Measurements from ENCODE around the gene FAM229A. TPM values are rescaled to one million over a fixed set of nuclear protein-coding genes. Genes with fewer than 3 reads are reported as not detected.

Gene FAM229A
- total RNA-seq, 2 donors from 2014 or later, result 0.89 to 7.5 TPM

DNA sequence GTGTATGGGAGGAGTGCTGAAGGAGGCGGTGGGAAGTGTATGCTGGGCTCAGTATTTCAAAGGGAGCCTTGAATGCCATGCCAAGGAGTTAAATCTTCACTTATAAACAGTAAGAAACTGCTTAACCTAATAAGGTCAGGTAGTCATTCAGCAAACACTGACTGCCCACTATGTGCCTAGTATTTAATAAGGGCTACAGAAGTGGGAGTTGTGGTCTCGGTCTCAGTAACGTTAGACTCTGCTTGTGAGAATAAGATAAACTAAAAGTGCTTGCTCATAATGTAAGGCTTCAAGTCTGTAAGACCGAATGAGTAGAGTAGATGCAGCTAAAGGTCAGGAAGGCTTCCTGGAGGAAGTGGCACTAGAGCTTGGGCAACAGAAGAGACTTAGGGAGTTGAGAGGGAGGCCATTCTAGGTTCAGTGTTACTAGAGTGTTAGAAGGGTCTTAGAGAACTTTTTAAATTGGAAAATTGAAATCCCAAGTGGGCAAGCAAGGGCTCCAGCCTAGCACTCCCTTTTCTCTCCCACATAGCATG is 32.3 kb downstream of the FAM229A start:
- no peak for DNase-seq (ENCODE audit: low spot score)
- Histone ChIP-seq H3K27ac (no peak overlapping the region), H3K27me3 (no peaks in the 10 kb centered on the region), H3K9me3 (no peaks in the 10 kb centered on the region), H3K36me3 (peaks cover 47% of the 10 kb centered on the region), H3K4me3 (no peak overlapping the region), H3K4me1 (peaks cover 0 to 10% of the 10 kb centered on the region in 2 donors)
- TF ChIP-seq, protein P1, sequence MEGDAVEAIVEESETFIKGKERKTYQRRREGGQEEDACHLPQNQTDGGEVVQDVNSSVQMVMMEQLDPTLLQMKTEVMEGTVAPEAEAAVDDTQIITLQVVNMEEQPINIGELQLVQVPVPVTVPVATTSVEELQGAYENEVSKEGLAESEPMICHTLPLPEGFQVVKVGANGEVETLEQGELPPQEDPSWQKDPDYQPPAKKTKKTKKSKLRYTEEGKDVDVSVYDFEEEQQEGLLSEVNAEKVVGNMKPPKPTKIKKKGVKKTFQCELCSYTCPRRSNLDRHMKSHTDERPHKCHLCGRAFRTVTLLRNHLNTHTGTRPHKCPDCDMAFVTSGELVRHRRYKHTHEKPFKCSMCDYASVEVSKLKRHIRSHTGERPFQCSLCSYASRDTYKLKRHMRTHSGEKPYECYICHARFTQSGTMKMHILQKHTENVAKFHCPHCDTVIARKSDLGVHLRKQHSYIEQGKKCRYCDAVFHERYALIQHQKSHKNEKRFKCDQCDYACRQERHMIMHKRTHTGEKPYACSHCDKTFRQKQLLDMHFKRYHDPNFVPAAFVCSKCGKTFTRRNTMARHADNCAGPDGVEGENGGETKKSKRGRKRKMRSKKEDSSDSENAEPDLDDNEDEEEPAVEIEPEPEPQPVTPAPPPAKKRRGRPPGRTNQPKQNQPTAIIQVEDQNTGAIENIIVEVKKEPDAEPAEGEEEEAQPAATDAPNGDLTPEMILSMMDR (IDR thresholded peaks at IDR 0.05), result no peak

DNA sequence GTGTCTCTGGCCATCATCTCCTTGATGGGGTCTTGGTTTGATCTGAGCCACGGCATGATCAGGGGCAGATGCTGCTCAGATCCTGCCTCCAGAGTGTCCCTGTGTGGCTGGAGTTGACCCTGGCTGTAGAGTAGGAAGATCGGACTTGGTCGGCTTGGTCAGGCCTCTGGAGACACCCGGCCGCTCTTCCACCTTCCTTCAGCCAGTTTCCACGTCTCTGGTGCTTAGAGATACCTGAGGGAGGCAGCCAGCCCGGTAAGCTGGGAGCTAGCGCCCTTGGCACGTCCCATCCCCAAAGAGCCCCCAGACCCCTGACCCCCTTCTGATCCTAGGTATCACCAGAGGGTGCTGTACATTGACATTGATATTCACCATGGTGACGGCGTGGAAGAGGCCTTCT is 35.1 kb downstream of the FAM229A start:
- Histone ChIP-seq H3K36me3 (peaks cover 43% of the 10 kb centered on the region), H3K4me1 (no peaks in the 10 kb centered on the region)
- DNase-seq (ENCODE audit: low spot score), result no peak

DNA sequence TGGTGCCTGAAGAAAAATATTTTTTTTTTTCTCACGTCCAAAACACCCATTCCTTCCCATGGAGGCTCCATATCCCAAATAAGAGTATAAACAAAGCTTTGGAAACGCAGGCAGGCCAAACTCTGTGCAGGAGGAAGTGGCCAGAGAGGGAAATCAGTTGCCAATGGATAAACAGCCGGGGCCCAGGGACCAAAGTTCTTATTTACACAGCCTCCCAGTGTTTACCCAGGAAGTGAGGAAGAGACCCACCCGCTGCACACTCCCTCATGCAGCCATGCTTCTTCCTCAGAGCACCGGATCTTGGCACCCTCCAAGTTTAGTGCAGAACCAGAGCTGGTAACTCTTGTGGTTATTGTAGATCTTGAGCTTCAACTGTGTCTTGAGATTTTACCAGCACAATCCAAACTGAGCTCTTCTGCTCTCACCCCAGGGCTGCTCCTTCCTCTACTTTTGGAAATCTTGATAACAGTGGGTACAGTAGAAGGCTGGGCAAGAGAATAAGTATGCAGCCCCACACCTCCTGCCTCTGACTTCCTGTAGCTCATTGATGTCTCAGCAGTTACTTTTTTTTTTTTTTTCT is 40.5 kb downstream of the FAM229A start:
- Histone ChIP-seq H3K9me3 (no peaks in the 10 kb centered on the region), H3K27ac (no peak overlapping the region), H3K4me1 (peaks cover 0 to 5% of the 10 kb centered on the region in 2 donors), H3K4me3 (no peak overlapping the region), H3K27me3 (no peaks in the 10 kb centered on the region), H3K36me3 (peaks cover 20% of the 10 kb centered on the region)
- DNase-seq (ENCODE audit: low spot score), result no peak
- TF ChIP-seq, protein P1 (IDR thresholded peaks at IDR 0.05), result no peak

More for the DNA sequence above, 35.1 kb downstream of the FAM229A start:
- TF ChIP-seq, protein P1 (IDR thresholded peaks at IDR 0.05), result no peak
- no peak overlapping the region for H3K4me3 ChIP-seq
- no peak overlapping the region for H3K27ac ChIP-seq
- no peaks in the 10 kb centered on the region for H3K9me3 ChIP-seq
- no peaks in the 10 kb centered on the region for H3K27me3 ChIP-seq

DNA sequence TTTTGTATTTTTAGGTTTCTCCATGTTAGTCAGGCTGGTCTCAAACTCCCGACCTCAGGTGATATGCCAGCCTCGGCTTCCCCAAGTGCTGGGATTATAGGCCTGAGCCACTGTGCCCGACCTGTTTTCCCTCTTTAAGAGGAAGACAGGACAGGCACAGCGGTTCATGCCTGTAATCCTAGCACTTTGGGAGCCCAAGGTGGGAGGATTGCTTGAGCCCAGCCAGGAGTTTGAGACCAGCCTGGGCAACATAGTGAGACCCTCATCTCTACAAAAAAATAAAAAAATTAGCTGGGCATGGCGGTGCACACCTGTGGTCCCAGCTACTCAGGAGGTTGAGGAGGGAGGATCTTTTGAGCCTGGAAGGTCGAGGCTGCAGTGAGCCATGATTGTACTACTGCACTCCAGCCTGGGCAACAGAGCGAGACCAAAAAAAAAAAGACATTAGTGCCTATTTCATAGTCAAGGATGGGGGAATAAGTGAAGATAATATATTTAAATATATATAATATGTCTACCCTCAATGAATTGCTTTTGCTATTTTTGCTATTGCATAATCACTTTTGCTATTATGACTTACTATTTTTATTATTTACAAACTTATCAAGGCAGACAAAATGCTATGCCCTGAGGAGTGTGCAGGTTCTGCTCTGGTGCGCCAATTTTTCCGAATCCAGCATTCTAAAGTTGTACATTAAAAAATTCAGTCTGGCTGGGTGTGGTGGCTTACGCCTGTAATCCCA is 44.0 kb downstream of the FAM229A start:
- H3K36me3 ChIP-seq, result peaks cover 19% of the 10 kb centered on the region
- DNase-seq (ENCODE audit: low spot score), result no peak
- no peaks in the 10 kb centered on the region for H3K27me3 ChIP-seq
- H3K9me3 ChIP-seq, result no peaks in the 10 kb centered on the region
- no peak overlapping the region for H3K4me3 ChIP-seq
- no peak overlapping the region for H3K27ac ChIP-seq
- H3K4me1 ChIP-seq, result peaks cover 0 to 12% of the 10 kb centered on the region in 2 donors
- TF ChIP-seq, protein P1 (IDR thresholded peaks at IDR 0.05), result no peak

DNA sequence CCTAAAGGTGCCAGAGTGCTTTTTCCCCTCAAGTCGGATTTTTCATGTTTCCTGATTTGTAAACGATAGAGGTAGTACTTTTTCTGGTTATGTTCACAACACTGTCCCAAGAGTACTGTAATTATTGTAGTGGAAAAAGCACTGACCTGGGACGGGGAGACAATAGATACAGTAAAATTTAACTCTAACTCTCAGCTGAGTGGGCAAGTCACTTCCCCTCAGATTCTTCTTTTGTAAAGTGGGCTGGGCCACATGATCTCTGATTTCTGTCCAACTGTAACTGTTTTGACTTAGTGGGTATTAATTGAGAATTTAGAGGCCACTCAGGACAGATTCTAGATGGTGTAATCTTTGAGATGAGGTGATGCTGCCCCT is 45.4 kb downstream of the FAM229A start:
- no peak for DNase-seq (ENCODE audit: low spot score)
- H3K27me3 ChIP-seq, result no peaks in the 10 kb centered on the region
- H3K27ac ChIP-seq, result no peak overlapping the region
- H3K36me3 ChIP-seq, result peaks cover 19% of the 10 kb centered on the region
- peaks cover 0 to 12% of the 10 kb centered on the region in 2 donors for H3K4me1 ChIP-seq
- H3K9me3 ChIP-seq, result no peaks in the 10 kb centered on the region
- no peak overlapping the region for H3K4me3 ChIP-seq
- TF ChIP-seq, protein P1 (IDR thresholded peaks at IDR 0.05), result no peak
